Suprapubic skin (tissue), 3 donors: ENCODE data around the gene RNF13.

Source experiments
- POLR2AphosphoS5 ChIP-seq, 3 donors: sonication (generic); formaldehyde crosslinking; IDR thresholded peaks; one replicate each; pipeline ENCODE4 v1.6.1; 2017; ENCODE audit warnings: antibody characterized with exemption in 3 of 3
- TF ChIP-seq, protein P1 (sequence below), 2 donors: fragments of 200-600 bp in 1 of 2; fragments of 450-650 bp in 1 of 2; sonication (generic) in 1 of 2; IDR thresholded peaks; one replicate each; pipeline ENCODE4 v1.5.1; 2016 to 2019; ENCODE audit warnings: antibody characterized with exemption in 2 of 2, mild to moderate bottlenecking in 1 of 2, moderate library complexity in 1 of 2

GRCh38 chr3:149959443-149959842 lies 146.4 kb downstream of the RNF13 start:
- TF ChIP-seq POLR2AphosphoS5 (IDR thresholded peaks at IDR 0.05), result no peak
- TF ChIP-seq, protein P1, sequence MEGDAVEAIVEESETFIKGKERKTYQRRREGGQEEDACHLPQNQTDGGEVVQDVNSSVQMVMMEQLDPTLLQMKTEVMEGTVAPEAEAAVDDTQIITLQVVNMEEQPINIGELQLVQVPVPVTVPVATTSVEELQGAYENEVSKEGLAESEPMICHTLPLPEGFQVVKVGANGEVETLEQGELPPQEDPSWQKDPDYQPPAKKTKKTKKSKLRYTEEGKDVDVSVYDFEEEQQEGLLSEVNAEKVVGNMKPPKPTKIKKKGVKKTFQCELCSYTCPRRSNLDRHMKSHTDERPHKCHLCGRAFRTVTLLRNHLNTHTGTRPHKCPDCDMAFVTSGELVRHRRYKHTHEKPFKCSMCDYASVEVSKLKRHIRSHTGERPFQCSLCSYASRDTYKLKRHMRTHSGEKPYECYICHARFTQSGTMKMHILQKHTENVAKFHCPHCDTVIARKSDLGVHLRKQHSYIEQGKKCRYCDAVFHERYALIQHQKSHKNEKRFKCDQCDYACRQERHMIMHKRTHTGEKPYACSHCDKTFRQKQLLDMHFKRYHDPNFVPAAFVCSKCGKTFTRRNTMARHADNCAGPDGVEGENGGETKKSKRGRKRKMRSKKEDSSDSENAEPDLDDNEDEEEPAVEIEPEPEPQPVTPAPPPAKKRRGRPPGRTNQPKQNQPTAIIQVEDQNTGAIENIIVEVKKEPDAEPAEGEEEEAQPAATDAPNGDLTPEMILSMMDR (IDR thresholded peaks at IDR 0.05), result no peak
